RWPE2 (cell line): ENCODE measurements around the gene VOPP1.

Experiments used
- ATAC-seq: fragments of 200-7000 bp; cut with Tn5 transposase; 3 replicates; pipeline ENCODE4 v1.9.1; 2021; ENCODE audit warnings: low read depth
- DNase-seq: peaks from one replicate; pipeline ENCODE4 v3.0.0-alpha.2; 2020; ENCODE audit warnings: low spot score
- H3K27ac ChIP-seq: fragments of 450-650 bp; 2 replicates; pipeline ENCODE4 v1.5.1; 2017; ENCODE audit warnings: mild to moderate bottlenecking; ENCODE audit not compliant: poor library complexity, severe bottlenecking
- H3K27me3 ChIP-seq: fragments of 250-450 bp; sonication (Bioruptor Pico); 2 replicates; pipeline ENCODE4 v1.5.1; 2021; ENCODE audit warnings: mild to moderate bottlenecking, moderate library complexity; ENCODE audit not compliant: insufficient read depth, poor library complexity, severe bottlenecking
- H3K36me3 ChIP-seq: fragments of 250-450 bp; sonication (Bioruptor Pico); 2 replicates; pipeline ENCODE4 v1.5.1; 2020; ENCODE audit warnings: low read depth, mild to moderate bottlenecking, moderate library complexity
- H3K4me1 ChIP-seq: fragments of 250-450 bp; sonication (Bioruptor Pico); 2 replicates; pipeline ENCODE4 v1.5.1; 2021; ENCODE audit warnings: mild to moderate bottlenecking, moderate library complexity; ENCODE audit not compliant: insufficient read depth, poor library complexity, severe bottlenecking
- H3K4me3 ChIP-seq: fragments of 250-450 bp; sonication (Bioruptor Pico); 2 replicates; pipeline ENCODE4 v1.5.1; 2021; ENCODE audit warnings: mild to moderate bottlenecking, moderate library complexity; ENCODE audit not compliant: severe bottlenecking
- H3K9me3 ChIP-seq: fragments of 250-450 bp; sonication (Bioruptor Pico); 2 replicates; pipeline ENCODE4 v1.5.1; 2021; ENCODE audit warnings: mild to moderate bottlenecking, moderate library complexity; ENCODE audit not compliant: severe bottlenecking
- CTCF ChIP-seq: fragments of 450-650 bp; IDR thresholded peaks from one replicate; pipeline ENCODE4 v1.5.1; 2017; ENCODE audit warnings: mild to moderate bottlenecking, moderate library complexity; ENCODE audit not compliant: poor library complexity, severe bottlenecking

Gene VOPP1

DNA sequence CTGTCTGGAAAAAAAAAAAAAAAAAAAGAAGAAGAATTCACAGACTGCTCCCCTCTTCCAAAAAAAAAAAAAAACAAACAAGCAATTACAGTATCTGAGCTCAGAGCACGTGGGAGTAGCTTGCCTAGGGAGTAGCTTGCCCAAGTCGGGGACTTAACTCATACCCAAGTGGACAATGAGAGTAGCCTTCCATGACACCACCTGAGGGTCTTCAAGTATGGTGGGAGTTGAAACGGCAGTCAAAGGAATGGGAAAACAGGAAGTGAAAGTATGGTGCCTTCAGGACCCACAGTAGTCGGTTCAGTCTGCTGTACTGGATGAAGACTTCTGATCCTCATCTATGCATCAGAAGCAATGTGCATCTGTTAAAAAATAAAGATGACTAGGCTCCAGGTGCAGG is 10.6 kb downstream of the VOPP1 start:
- ATAC-seq (no peak), DNase-seq (no peak)
- no peak overlapping the region for H3K27ac ChIP-seq
- no peak overlapping the region for H3K4me3 ChIP-seq
- no peaks in the 10 kb centered on the region for H3K36me3 ChIP-seq
- H3K4me1 ChIP-seq = peaks cover 22% of the 10 kb centered on the region
- H3K27me3 ChIP-seq = no peaks in the 10 kb centered on the region
- H3K9me3 ChIP-seq = no peaks in the 10 kb centered on the region
- no peak for TF ChIP-seq CTCF

DNA sequence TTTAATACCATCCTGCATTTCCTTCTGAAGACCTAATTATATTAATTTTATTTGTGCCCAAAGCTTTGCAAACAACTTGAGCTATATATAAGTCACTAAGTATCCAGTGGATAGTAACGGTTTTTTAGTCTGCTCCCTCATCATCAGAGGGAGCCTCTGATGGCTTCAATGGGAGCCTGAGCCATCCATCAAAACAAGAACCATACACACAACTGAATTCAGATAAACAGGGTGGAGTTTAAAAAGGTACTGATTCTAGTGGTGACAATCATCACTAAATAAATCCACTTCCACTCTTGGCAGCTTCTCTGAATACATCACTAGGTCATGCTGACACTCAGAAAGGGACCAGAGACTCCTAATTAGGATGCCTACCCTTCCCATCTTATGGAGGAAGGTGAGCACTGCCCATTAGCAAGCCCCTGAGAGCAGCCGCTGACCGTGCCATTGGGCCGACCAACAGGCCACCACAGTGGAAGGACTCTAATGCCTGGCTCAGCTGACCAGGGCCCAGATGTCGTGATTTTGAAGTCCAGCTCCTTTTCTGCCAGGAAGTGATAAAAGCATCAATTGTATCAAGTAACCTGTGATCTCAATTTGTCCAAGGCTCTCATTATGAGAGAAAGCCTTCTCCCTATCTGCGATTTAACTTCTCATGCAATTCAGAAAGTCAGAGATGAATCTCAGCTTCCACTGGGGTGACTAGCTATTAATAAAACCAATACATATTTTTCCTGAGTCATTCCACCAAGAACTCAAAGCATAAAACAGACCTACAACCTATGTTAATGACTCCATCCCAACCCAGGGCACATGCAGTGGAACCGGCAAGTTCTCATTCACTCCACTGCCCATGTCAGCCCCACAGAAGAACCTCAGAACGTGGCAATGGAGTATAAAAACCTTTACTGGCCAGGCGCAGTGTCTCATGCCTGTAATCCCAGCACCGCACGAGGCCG is 13.1 kb downstream of the VOPP1 start:
- no peaks in the 10 kb centered on the region for H3K9me3 ChIP-seq
- no peak for TF ChIP-seq CTCF
- peaks cover 7% of the 10 kb centered on the region for H3K36me3 ChIP-seq
- no peak overlapping the region for H3K4me3 ChIP-seq
- H3K4me1 ChIP-seq = peaks cover 16% of the 10 kb centered on the region
- no peaks in the 10 kb centered on the region for H3K27me3 ChIP-seq
- H3K27ac ChIP-seq = no peak overlapping the region
- DNase-seq = no peak
- ATAC-seq = no peak

DNA sequence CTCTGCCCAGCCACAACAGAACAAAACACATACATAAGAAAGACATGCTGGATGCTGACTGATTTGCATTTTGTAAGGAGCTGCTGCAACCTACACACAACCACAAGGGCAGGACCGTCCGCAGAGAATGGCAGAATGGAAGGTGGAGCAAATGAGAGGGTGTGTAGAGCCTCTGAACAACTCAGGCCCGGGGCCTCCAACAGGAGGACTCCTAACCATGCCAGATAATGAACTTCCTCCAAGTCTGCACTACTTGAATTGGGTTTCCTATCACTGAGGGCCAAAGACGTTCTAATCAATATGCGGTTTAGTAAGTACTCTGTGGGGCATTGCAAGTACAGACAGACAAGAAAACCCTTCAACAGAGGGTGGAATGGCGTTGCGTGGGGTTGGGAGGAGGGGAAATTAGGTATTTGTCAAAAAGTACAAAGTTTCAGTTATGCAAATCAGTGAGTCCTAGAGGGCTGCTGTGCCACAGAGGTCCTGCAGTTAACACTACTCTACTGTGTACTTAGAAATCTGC is 14.6 kb downstream of the VOPP1 start:
- H3K36me3 ChIP-seq = peaks cover 7% of the 10 kb centered on the region
- ATAC-seq (no peak), DNase-seq (no peak)
- H3K4me1 ChIP-seq = peaks cover 17% of the 10 kb centered on the region
- H3K27me3 ChIP-seq = no peaks in the 10 kb centered on the region
- H3K9me3 ChIP-seq = no peaks in the 10 kb centered on the region
- no peak overlapping the region for H3K4me3 ChIP-seq
- TF ChIP-seq CTCF = no peak
- no peak overlapping the region for H3K27ac ChIP-seq

DNA sequence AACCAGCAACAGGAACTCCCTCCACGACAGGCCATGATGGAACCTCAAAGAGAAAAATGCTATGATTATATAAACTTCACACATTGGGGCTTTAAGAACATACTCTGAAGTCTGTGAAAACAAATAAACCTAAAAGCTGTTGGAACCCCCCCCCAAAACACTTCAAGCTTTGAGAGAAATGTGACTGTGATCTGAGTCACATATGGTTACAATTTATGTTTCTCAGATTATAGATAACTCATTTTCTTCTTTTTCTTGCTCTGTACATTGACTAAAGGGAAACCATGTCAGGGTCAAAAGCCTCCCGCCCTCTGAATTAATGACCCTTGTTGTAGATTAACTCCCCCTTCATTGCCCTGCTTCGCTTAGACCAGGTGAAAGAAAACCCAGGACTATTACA is 15.8 kb downstream of the VOPP1 start:
- H3K27ac ChIP-seq = no peak overlapping the region
- peaks cover 24% of the 10 kb centered on the region for H3K4me1 ChIP-seq
- ATAC-seq (no peak), DNase-seq (no peak)
- peaks cover 7% of the 10 kb centered on the region for H3K36me3 ChIP-seq
- H3K9me3 ChIP-seq = no peaks in the 10 kb centered on the region
- H3K27me3 ChIP-seq = no peaks in the 10 kb centered on the region
- H3K4me3 ChIP-seq = no peak overlapping the region
- TF ChIP-seq CTCF = no peak

GRCh38 chr7:55556031-55556430 is 16.3 kb downstream of the VOPP1 start:
- DNase-seq (no peak), ATAC-seq (no peak)
- Histone ChIP-seq H3K36me3 (peaks cover 7% of the 10 kb centered on the region), H3K27me3 (no peaks in the 10 kb centered on the region), H3K4me3 (no peak overlapping the region), H3K9me3 (no peaks in the 10 kb centered on the region), H3K4me1 (peaks cover 29% of the 10 kb centered on the region), H3K27ac (no peak overlapping the region)
- no peak for TF ChIP-seq CTCF
